DND-41 (cell line): ENCODE measurements around the gene FAM163B.

Experiments used
- CTCF ChIP-seq: IDR thresholded peaks from 2 replicates; pipeline ENCODE4 v1.5.1; 2012; ENCODE audit warnings: borderline replicate concordance, low read length, moderate library complexity, mild to moderate bottlenecking; ENCODE audit not compliant: poor library complexity, severe bottlenecking; ENCODE audit errors: extremely low read depth
- EZH2 ChIP-seq: IDR thresholded peaks from 3 replicates; pipeline ENCODE4 v1.6.1; 2012; ENCODE audit warnings: borderline replicate concordance, low read depth, mild to moderate bottlenecking, moderate library complexity, low read length, inconsistent platforms; ENCODE audit not compliant: severe bottlenecking

- no peak for TF ChIP-seq CTCF
- no peak for TF ChIP-seq EZH2
These were observed 57.7 kb downstream of the FAM163B start for GRCh38 chr9:133551446-133551845.
